PFSK-1 (cell line): ENCODE data around the gene SLC26A6.

Experiments used
- FOXP2 ChIP-seq: optimal IDR thresholded peaks from 2 replicates; pipeline ENCODE3; 2011; ENCODE audit warnings: borderline replicate concordance, control low read depth, inconsistent platforms; ENCODE audit not compliant: insufficient read depth; ENCODE audit errors: extremely low read length, extremely low read depth
- POLR2AphosphoS5 ChIP-seq: IDR thresholded peaks from 2 replicates; pipeline ENCODE4 v1.6.1; 2012; ENCODE audit warnings: low read depth, mild to moderate bottlenecking, control low read depth, low read length, moderate library complexity
- REST ChIP-seq, 2 experiments: IDR thresholded peaks; 2 replicates each; pipeline versions ENCODE4 v1.6.1 to v1.8.0; 2011 to 2012; ENCODE audit warnings: low read depth in 2 of 2, low read length in 2 of 2, control low read depth in 1 of 2, inconsistent platforms in 1 of 2, mild to moderate bottlenecking in 1 of 2, moderate library complexity in 1 of 2; ENCODE audit not compliant: insufficient read depth in 1 of 2
- SIN3A ChIP-seq: IDR thresholded peaks from 2 replicates; pipeline ENCODE4 v1.6.1; 2012; ENCODE audit warnings: mild to moderate bottlenecking, low read length, moderate library complexity, borderline replicate concordance; ENCODE audit not compliant: insufficient read depth
- TAF1 ChIP-seq: IDR thresholded peaks from 2 replicates; pipeline ENCODE4 v1.6.1; 2012; ENCODE audit warnings: low read length, control low read depth, borderline replicate concordance; ENCODE audit not compliant: insufficient read depth

The SLC26A6 gene

DNA sequence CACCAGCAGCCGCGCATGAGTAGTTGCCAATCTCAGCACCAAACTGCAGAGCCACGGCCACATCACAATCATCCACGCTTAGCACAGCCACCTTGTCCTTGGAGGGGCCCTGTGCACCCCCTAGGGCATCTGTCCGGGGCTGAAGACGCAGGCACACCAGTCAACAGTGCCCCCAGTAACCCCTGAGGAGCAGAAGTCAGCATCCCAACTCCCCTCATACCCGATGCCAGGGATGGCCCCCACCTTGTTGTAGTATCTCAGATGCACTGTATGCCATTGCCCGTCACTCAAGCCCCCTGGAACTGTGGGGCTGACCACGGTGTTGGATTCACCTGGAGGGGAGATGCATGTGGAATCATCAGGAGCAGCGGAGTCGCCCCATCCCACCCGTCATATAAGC, 19.8 kb upstream of the SLC26A6 start:
- TF ChIP-seq REST (IDR thresholded peaks at IDR 0.05; ENCODE audit: insufficient read depth in 1 of 2, low read depth in 2 of 2, low read length in 2 of 2) (no peak), FOXP2 (no peak), TAF1 (no peak), SIN3A (no peak), POLR2AphosphoS5 (no peak)

DNA sequence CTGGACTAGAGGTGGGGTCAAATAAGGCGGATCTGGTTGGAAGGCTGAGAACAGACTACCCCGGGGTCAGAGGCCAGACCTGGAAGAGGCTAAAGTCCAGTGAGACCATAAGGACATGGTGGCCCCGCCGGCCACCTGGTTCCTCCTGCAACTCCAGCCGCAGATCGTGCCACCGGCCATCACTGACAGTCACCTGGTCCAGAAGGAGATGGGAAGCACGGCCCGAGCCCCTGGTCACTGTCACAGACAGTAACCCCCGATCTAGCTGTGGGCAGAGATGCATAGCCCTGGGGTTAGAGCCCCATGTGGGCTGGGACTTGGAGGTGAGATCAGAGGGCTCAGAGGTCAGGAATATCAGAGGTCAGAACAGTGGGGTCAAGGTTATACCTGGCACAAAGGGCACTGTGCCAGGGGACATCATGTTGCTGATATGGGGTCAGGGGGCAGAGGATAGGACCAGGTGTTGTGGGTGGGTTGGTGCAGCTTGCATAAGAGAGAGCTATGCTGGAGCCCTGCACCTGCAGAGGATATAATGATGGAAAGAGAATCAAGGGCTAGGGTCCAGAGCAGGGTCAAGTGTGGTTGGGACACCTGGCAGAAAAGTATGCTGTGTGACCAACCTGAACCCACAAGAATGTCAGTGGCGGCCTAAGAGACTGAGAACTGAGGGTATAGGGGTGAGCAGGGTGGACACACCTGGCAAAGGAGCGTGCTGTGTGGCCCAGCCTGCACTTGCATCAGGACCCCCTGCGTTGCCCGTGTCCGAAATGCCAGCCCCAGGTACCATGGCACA, 17.9 kb upstream of the SLC26A6 start:
- TF ChIP-seq FOXP2 (no peak), SIN3A (no peak), TAF1 (no peak), POLR2AphosphoS5 (no peak), REST (IDR thresholded peaks at IDR 0.05; ENCODE audit: insufficient read depth in 1 of 2, low read depth in 2 of 2, low read length in 2 of 2) (no peak)

- TF ChIP-seq POLR2AphosphoS5, result no peak
- no peak for TF ChIP-seq REST (IDR thresholded peaks at IDR 0.05; ENCODE audit: insufficient read depth in 1 of 2, low read depth in 2 of 2, low read length in 2 of 2)
- no peak for TF ChIP-seq SIN3A
- no peak for TF ChIP-seq FOXP2
- no peak for TF ChIP-seq TAF1
Measured at GRCh38 chr3:48651771-48652170, 16.5 kb upstream of the SLC26A6 start.

DNA sequence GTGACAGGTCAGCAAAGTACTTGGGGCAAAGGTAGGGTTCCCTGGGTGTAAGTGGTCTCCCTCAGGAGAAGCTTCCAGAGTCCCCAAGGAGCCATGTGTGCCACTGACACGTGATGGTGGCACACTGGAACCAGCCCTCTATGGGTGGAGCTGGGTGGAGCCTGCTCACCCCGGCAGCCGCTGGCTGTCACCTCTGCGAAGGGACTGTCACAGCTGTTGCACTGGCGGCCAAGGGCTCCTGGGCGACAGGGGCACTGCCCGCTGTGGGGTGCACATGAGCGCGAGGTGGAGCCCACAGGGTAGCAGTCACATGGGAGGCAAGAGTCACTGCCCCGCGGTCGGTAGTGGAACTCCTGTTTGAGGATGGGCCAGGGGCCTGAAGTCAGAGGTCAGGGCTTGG, 15.5 kb upstream of the SLC26A6 start:
- TF ChIP-seq TAF1, result no peak
- no peak for TF ChIP-seq FOXP2
- TF ChIP-seq POLR2AphosphoS5, result no peak
- no peak for TF ChIP-seq REST (IDR thresholded peaks at IDR 0.05; ENCODE audit: insufficient read depth in 1 of 2, low read depth in 2 of 2, low read length in 2 of 2)
- no peak for TF ChIP-seq SIN3A
